ENCODE data around the gene VAV2. TPM values are rescaled to one million over a fixed set of nuclear protein-coding genes. Genes with fewer than 3 reads are reported as not detected.

VAV2 gene
- total RNA-seq, 1 experiment from 2014 or later = 9.7 TPM

- Histone ChIP-seq H3K4me1 (ENCODE audit: insufficient read depth, low read length) (no peaks in the 10 kb centered on the region), H3K79me2 (ENCODE audit: low read length) (no peaks in the 10 kb centered on the region), H3F3A (ENCODE audit: low read length, unreplicated experiment) (no peaks in the 10 kb centered on the region), H3K27me3 (ENCODE audit: low read length) (no peaks in the 10 kb centered on the region), H3K27ac (ENCODE audit: low read length) (no peak overlapping the region), H2AFZ (ENCODE audit: low read length) (no peak overlapping the region), H3K9ac (ENCODE audit: low read length) (no peak overlapping the region), H3K9me3 (ENCODE audit: low read length) (no peaks in the 10 kb centered on the region), H3K4me3 (ENCODE audit: low read length) (no peak overlapping the region), H3K9me2 (replicated peaks; ENCODE audit: low read length) (no peaks in the 10 kb centered on the region), H3K36me3 (ENCODE audit: low read depth, low read length) (no peaks in the 10 kb centered on the region), H4K20me1 (ENCODE audit: low read length) (no peaks in the 10 kb centered on the region), H3K4me2 (ENCODE audit: low read length) (no peak overlapping the region)
- TF ChIP-seq EZH2 (IDR thresholded peaks at IDR 0.05; ENCODE audit: low read length, unreplicated experiment) = no peak
- no peak for TF ChIP-seq EZH2phosphoT487 (IDR thresholded peaks at IDR 0.05; ENCODE audit: borderline replicate concordance, low read length)
- TF ChIP-seq CTCF (conservative IDR thresholded peaks at IDR 0.05; ENCODE audit: low read depth, low read length) = no peak
- intact Hi-C loops (cut with micrococcal nuclease) = no loop called here
- ChIA-PET POLR2A (ENCODE audit: unreplicated experiment) (no interaction called here), CTCF (no interaction called here)
- no peak for DNase-seq
- ATAC-seq = no peak
- BruUV-seq (replicated peaks) = no TSS peak
These were observed 189.0 kb downstream of the VAV2 start for GRCh38 chr9:133803028-133803585.

DNA sequence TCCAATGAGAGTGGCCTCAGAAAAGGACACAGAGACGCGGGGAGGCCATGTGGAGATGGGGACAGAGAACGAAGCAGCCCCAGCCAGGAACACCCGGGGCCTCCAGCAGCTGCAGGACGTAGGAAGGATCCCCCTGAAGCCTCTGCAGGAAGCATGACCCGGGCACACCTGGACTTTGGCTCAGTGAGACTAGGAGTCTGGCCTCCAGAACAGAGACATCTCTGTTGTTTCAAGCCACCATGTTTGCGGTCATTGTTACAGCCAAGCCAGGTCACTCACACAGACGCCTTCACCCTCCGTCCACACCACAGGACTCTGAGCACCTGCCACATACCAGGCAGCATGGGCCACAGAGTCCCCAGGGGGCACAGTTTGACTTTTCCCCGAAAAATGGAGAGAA lies 190.4 kb downstream of the VAV2 start:
- Histone ChIP-seq H3K4me3 (ENCODE audit: low read length) (no peak overlapping the region), H3K9me2 (replicated peaks; ENCODE audit: low read length) (no peaks in the 10 kb centered on the region), H3K27ac (ENCODE audit: low read length) (no peak overlapping the region), H3K9ac (ENCODE audit: low read length) (no peak overlapping the region), H3K79me2 (ENCODE audit: low read length) (no peaks in the 10 kb centered on the region), H3K4me1 (ENCODE audit: insufficient read depth, low read length) (no peaks in the 10 kb centered on the region), H3K4me2 (ENCODE audit: low read length) (no peak overlapping the region), H2AFZ (ENCODE audit: low read length) (no peak overlapping the region), H3K9me3 (ENCODE audit: low read length) (no peaks in the 10 kb centered on the region), H3F3A (ENCODE audit: low read length, unreplicated experiment) (no peaks in the 10 kb centered on the region), H3K27me3 (ENCODE audit: low read length) (no peaks in the 10 kb centered on the region), H4K20me1 (ENCODE audit: low read length) (no peaks in the 10 kb centered on the region), H3K36me3 (ENCODE audit: low read depth, low read length) (no peaks in the 10 kb centered on the region)
- ATAC-seq (no peak), DNase-seq (no peak)
- CTCF ChIA-PET = no interaction called here
- TF ChIP-seq EZH2 (IDR thresholded peaks at IDR 0.05; ENCODE audit: low read length, unreplicated experiment) (no peak), CTCF (conservative IDR thresholded peaks at IDR 0.05; ENCODE audit: low read depth, low read length) (no peak), EZH2phosphoT487 (IDR thresholded peaks at IDR 0.05; ENCODE audit: borderline replicate concordance, low read length) (no peak)
- intact Hi-C loops (cut with micrococcal nuclease) = no loop called here
- POLR2A ChIA-PET (ENCODE audit: unreplicated experiment) = no interaction called here
- no TSS peak for BruUV-seq (replicated peaks)

DNA sequence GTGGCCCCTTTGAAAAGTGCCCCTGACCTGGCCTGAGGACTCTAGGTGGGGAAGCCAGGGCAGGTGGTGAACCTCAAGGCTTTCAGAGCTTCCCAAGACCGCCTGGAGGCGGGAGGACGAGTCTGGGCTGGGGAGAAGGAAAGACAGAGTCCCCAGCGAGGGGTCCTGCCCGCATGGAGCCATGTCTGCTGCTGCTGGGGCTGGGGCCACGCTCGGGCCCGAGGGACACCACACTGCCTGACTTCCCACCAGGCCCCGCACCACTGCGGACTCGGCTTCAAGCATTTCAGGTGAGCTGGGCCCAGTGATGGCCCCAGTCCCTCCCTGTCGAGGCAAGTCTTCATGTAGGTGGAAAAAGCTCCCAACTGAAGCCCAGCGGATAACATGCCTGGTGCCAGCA lies 191.9 kb downstream of the VAV2 start:
- Histone ChIP-seq H3K36me3 (ENCODE audit: low read depth, low read length) (no peaks in the 10 kb centered on the region), H3F3A (ENCODE audit: low read length, unreplicated experiment) (no peaks in the 10 kb centered on the region), H3K9ac (ENCODE audit: low read length) (no peak overlapping the region), H3K79me2 (ENCODE audit: low read length) (no peaks in the 10 kb centered on the region), H3K4me3 (ENCODE audit: low read length) (no peak overlapping the region), H3K4me1 (ENCODE audit: insufficient read depth, low read length) (no peaks in the 10 kb centered on the region), H4K20me1 (ENCODE audit: low read length) (no peaks in the 10 kb centered on the region), H3K9me2 (replicated peaks; ENCODE audit: low read length) (no peaks in the 10 kb centered on the region), H2AFZ (ENCODE audit: low read length) (no peak overlapping the region), H3K9me3 (ENCODE audit: low read length) (no peaks in the 10 kb centered on the region), H3K4me2 (ENCODE audit: low read length) (no peak overlapping the region), H3K27me3 (ENCODE audit: low read length) (no peaks in the 10 kb centered on the region), H3K27ac (ENCODE audit: low read length) (no peak overlapping the region)
- CTCF ChIA-PET = no interaction called here
- ATAC-seq (no peak), DNase-seq (no peak)
- intact Hi-C loops (cut with micrococcal nuclease) = no loop called here
- no TSS peak for BruUV-seq (replicated peaks)
- POLR2A ChIA-PET (ENCODE audit: unreplicated experiment) = no interaction called here
- TF ChIP-seq EZH2 (IDR thresholded peaks at IDR 0.05; ENCODE audit: low read length, unreplicated experiment) = no peak
